B cell (primary cell): Measurements from ENCODE around the gene NAALADL1.

Experiments
- EZH2 ChIP-seq: IDR thresholded peaks from 2 replicates; pipeline ENCODE4 v1.6.1; 2012; ENCODE audit warnings: borderline replicate concordance, low read depth, mild to moderate bottlenecking, moderate library complexity, low read length; ENCODE audit not compliant: insufficient read depth, poor library complexity, severe bottlenecking
- TF ChIP-seq, protein P1 (sequence below): fragments of 200-600 bp; IDR thresholded peaks from one replicate; pipeline ENCODE4 v1.8.0; 2022; ENCODE audit warnings: antibody characterized with exemption, mild to moderate bottlenecking

DNA sequence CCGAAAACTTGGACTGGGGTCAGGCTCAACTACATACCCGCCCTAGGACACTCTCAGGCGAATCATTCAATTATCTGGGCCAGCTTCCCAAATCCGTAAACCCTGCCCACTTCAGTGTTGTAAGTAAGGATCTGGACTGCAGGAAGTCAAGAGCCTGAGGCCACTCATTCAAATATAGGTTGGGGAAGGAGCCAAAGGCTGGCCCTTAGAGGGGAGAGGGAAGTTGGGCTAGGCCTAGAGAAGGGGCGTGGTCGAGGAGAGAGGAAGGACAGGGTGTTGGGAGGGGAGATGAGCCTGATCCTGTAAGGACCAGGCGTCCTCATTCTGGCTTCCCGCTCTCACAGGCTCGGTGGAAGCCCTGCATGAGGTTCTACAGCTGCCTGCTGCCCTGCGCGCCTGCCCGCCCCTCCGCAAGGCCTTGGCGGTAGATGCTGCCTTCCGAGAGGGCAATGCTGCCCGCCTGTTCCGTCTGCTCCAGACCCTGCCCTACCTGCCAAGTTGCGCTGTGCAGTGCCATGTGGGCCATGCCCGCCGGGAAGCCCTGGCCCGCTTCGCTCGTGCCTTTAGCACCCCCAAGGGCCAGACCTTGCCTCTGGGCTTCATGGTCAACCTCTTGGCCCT lies 14.4 kb downstream of the NAALADL1 start:
- TF ChIP-seq, protein P1, sequence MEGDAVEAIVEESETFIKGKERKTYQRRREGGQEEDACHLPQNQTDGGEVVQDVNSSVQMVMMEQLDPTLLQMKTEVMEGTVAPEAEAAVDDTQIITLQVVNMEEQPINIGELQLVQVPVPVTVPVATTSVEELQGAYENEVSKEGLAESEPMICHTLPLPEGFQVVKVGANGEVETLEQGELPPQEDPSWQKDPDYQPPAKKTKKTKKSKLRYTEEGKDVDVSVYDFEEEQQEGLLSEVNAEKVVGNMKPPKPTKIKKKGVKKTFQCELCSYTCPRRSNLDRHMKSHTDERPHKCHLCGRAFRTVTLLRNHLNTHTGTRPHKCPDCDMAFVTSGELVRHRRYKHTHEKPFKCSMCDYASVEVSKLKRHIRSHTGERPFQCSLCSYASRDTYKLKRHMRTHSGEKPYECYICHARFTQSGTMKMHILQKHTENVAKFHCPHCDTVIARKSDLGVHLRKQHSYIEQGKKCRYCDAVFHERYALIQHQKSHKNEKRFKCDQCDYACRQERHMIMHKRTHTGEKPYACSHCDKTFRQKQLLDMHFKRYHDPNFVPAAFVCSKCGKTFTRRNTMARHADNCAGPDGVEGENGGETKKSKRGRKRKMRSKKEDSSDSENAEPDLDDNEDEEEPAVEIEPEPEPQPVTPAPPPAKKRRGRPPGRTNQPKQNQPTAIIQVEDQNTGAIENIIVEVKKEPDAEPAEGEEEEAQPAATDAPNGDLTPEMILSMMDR, result no peak
- no peak for TF ChIP-seq EZH2
